GM18870 (cell line): Measurements from ENCODE around the gene MMUT.
"Not testable (repeated sequence)": the region's sequence is repeated elsewhere in the genome, so short reads cannot be mapped to it uniquely, and the experiment has no call there.

Experiments used
- ATAC-seq: cut with Tn5 transposase; IDR thresholded peaks from one replicate; pipeline ENCODE4 v1.9.1; 2021; ENCODE audit warnings: moderate library complexity; ENCODE audit not compliant: unreplicated experiment

The MMUT gene

DNA sequence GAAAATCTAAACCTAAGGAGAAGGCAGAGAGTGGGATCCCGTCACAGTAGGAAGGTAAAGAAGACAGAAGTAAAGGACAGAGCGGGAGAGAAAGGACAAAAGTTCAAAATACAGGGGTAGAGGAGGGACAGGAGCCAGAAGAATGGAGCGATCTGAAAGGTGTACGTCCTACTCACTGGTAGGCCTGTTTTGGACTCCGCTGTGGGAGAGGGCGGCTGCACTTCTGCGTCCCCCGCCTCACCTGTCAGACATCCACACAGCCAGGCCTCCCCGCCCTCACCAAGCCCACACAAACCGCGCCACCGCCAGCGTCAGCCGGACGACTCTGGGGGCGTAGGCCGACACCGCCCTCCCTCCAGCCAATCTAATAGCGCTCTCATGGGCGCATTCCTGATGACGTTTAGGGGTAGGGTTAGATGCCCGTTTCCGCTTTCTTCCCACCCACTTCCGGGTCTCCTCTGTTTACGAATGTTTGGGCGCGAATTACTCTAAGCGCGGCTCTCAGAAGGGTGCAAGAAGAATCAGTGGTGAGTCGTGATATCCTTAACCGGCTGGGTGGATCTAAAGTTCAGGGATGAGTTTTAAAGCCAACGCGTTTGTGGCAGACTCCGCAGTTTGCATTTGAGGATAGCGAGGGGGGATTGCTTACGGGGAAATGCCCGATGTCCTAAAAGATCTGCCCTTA lies at the start of gene MMUT, which contains the start of gene CENPQ:
Gene MMUT (minus strand): TSS at position 327 of the 685 bp plus-strand sequence. CDS start 3,787 bp downstream, outside the sequence.
Gene CENPQ (plus strand): TSS at position 444 of the 685 bp plus-strand sequence. CDS start 6,807 bp downstream, outside the sequence.
- peak; percentile 96 for ATAC-seq

GRCh38 chr6:49509342-49509741 lies 46.3 kb upstream of the MMUT start:
- ATAC-seq, result no peak

- no peak for ATAC-seq
These were observed 43.6 kb upstream of the MMUT start for GRCh38 chr6:49506569-49507111.

DNA sequence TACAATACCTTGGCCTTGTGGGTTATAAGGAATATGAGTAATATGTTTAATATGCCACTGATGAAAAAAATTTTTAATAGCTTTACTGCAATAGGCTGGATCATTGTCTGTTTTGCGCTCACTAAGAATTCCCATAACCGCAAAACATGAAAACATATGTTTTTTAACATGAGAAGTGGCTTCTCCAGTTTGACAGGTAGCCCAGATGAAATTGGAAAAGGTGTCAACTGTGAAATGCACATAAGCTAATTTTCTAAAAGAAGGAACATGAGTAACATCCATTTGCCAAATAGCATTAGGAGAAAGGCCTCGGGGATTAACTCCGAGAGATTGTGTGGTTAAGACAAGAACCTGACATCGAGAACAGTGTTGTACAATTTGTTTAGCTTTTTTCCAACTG lies 41.6 kb upstream of the MMUT start:
- ATAC-seq, result no peak

DNA sequence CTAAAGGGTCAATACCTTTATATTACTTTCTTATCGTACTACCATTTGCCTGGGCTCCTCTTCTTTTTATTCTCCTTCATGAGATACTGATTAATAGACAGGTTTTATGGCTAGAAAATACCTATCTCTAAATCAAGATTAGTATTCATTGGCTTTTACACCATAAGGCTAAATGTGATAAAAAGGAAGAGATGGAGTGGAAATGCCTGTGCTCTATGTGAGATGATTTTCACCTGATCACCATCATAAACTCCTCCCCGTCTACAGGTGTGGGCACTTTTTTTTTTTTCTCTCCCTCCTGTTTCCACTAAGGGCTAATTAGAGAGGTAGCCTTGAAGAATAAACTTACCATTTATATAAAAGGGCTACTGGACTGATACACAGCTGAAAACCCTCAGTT lies 36.6 kb upstream of the MMUT start, which contains the start of gene GLYATL3:
Gene GLYATL3 (plus strand): TSS at position 301 of the 400 bp plus-strand sequence. CDS start 12,068 bp downstream, outside the sequence.
- ATAC-seq, result no peak

DNA sequence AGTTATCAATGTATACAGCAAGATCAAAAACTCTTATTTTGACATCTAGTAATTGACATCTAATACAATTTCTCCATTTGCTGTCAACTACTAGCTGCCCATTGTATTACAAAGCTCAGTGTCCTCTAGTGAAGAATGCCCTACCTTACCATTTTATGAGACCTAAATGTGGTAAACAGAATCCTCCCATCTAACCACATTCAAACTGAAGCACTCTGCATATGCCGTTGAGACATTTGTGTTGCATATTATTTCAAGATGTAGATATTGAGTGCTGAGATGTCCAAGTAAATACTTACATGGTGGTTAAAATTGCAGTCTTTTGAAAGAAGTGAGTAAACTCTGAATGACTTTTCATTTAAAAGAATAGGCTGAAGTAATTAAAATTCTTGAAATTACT lies 36.1 kb upstream of the MMUT start:
- ATAC-seq, result no peak

- no peak for ATAC-seq
These were observed 34.3 kb upstream of the MMUT start for GRCh38 chr6:49497304-49497703.

DNA sequence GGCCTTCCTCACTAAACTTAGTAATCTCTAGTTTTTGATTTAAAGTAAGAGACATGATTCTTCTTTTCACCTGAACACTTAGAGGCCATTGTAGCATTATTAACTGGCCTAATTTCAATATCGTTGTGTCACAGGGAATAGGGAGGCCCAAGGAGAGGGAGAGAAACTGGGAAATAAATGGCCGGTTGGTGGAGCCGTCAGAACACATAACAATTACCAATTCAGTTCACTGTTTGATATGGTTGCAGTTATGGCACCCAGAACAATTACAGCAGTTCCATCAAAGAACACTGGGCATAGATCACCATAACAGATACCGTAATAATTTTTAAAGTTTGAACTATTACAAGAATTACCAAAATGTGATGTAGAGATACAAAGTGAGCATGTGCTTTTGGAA lies 27.6 kb upstream of the MMUT start:
- no peak for ATAC-seq

DNA sequence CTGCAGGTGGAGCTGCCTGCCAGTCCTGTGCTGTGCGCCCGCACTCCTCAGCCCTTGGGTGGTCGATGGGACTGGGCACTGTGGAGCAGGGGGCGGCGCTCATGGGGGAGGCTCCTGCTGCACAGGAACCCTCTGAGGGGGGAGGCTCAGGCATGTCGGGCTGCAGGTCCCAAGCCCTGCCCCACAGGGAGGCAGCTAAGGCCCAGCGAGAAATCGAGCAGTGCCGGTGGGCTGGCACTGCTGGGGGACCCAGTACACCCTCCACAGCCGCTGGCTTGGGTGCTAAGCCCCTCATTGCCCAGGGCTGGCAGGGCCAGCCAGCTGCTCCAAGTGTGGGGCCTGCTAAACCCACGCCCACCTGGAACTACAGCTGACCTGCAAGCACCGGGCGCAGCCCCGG lies 20.3 kb upstream of the MMUT start:
- ATAC-seq, result not testable (repeated sequence)

DNA sequence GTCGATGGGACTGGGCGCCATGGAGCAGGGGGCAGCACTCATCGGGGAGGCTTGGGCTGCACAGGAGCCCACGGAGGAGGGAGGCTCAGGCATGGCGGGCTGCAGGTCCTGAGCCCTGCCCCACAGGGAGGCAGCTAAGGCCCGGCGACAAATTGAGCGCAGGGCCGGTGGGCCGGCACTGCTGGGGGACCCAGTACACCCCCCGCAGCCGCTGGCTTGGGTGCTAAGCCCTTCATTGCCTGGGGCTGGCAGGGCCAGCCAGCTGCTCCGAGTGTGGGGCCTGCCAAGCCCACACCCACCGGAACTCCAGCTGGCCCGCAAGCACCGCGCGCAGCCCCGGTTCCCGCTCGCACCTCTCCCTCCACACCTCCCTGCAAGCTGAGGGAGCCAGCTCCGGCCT lies 18.8 kb upstream of the MMUT start:
- ATAC-seq, result not testable (repeated sequence)

DNA sequence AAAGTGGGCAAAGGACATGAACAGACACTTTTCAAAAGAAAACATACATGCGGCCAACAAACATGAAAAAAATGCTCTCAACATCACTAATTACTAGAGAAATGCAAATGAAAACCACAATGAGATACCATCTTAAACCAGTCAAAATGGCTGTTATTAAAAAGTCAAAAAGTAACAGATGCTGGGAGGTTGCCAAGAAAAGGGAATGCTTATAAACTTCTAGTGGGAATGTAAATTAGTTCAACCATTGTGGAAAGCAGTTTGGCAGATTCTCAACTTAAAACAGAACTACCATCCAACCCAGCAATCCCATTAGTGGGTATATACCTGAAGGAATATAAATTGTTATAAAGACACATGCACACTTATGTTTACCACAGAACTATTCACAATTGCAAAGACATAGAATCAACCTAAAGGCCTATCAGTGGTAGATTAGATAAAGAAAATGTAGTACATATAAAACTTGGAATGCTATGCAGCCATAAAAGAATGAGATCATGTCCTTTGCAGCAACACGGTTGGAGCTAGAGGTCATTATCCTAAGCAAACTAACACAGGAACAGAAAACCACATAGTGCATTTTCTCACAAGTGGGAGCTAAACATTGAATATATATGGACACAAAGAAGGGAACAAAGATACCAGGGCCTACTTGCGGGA lies 16.4 kb upstream of the MMUT start:
- no peak for ATAC-seq

GRCh38 chr6:49476564-49476963 lies 13.5 kb upstream of the MMUT start:
- not testable (repeated sequence) for ATAC-seq

DNA sequence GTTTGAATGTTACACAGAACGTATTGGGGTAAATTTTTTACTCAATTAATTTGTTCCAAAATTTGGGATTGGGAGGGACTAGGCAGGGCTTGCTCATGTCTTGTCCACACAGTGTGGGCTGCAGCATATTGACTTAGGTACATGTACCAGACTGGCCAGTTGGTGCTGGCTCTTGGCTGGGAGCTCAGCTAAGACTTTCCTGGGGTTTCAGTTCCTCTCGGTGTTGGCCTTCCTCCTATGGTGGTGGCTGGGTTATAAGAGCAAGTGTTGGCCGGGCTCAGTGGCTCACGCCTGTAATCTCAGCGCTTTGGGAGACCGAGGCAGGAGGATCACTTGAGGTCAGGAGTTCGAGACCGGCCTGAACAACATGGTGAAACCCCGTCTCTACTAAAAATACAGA lies 5.0 kb upstream of the MMUT start:
- no peak for ATAC-seq

GRCh38 chr6:49464691-49465090 lies 1.6 kb upstream of the MMUT start:
- no peak for ATAC-seq

- ATAC-seq, result peak; percentile 3
These were observed 537 bp upstream of the MMUT start for GRCh38 chr6:49463612-49463967.

DNA sequence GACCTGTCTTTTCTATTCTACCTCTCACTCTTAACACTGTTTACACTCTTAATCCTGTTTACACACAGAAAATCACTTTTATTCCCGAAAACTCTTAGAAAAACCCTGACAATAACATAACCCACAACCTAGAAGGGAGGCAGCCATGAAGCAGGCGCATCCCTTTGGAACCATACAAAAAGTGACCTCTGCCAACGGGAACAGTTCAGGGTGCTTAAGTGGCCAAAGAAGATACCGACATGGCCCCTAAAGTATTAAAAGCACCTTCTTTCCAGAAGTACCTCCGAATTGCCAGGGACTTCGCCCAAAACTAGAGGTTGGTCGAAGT lies 490 bp downstream of the MMUT start:
- ATAC-seq, result peak; percentile 2

DNA sequence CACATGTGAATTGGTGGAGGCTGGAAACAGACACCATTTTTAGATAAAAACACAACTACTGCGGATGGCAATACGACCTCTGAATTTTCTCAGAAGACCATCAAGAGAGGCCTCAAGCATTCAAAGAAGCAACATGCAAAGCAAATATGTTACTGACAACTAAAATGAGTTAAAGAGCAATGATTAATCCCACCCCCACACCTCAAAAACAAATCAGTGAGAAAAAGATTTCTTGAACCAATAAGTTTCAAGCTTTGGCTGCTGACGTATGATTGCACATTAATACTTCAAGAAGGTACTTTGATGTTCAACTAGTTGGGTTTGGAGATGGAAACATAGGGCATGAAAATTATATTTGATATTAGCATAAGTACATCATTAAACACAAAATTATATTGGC lies 982 bp downstream of the MMUT start:
- no peak for ATAC-seq

DNA sequence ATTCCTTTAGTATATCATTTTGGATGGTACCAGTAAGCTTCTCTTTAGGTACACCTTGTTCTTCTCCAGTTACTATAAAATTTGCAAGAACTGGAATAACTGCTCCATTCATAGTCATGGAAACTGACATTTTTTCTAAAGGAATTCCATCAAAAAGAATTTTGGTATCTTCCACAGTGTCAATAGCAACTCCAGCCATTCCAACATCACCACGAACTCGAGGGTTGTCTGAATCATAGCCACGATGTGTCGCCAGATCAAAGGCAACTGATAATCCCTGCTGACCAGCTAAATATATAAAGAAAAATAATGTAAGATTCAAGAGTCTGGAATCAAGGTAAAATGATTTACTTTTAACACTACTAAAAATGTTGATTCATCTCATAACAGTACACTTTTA lies 5.3 kb downstream of the MMUT start:
- ATAC-seq, result no peak

- peak; percentile 81 for ATAC-seq
These were observed 8.0 kb downstream of the MMUT start for GRCh38 chr6:49454787-49455709.

DNA sequence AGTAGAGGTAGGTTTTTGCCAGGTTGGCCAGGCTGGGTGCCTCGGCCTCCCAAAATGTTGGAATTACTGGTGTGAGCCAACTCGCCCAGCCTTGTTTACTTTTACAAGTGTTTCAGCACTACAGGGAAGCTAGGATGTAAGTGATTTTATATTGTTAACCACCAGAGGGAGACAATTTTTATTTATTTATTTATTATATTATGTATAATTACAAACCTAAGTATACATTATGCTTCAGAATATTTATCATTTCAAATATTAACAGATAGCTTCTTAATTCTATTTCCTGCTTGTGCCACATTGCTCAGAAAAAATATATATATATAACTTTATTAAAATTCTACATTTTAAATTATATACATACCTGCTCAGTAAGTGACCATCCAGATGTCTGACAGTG lies 9.8 kb downstream of the MMUT start:
- no peak for ATAC-seq

GRCh38 chr6:49430866-49431265 lies 32.2 kb downstream of the MMUT start:
- no peak for ATAC-seq
